GM18861 (cell line): Measurements from ENCODE around the gene BMPER.

Source experiments
- ATAC-seq: cut with Tn5 transposase; IDR thresholded peaks from one replicate; pipeline ENCODE4 v1.9.1; 2021; ENCODE audit not compliant: unreplicated experiment

Gene BMPER

GRCh38 chr7:34086981-34087380, 181.6 kb downstream of the BMPER start:
- no peak for ATAC-seq

GRCh38 chr7:34087892-34088891, 182.9 kb downstream of the BMPER start:
- no peak for ATAC-seq

GRCh38 chr7:34090816-34091215, 185.5 kb downstream of the BMPER start:
- no peak for ATAC-seq

GRCh38 chr7:34091321-34091917, 186.1 kb downstream of the BMPER start:
- no peak for ATAC-seq

GRCh38 chr7:34093276-34093675, 187.9 kb downstream of the BMPER start:
- no peak for ATAC-seq

- no peak for ATAC-seq
These were observed 190.9 kb downstream of the BMPER start for GRCh38 chr7:34096198-34096651.

GRCh38 chr7:34096777-34097176, 191.4 kb downstream of the BMPER start:
- ATAC-seq = no peak

- no peak for ATAC-seq
These were observed 195.3 kb downstream of the BMPER start for GRCh38 chr7:34100661-34101060.

GRCh38 chr7:34104115-34104514, 198.8 kb downstream of the BMPER start:
- ATAC-seq = no peak

GRCh38 chr7:34104992-34105391, 199.7 kb downstream of the BMPER start:
- no peak for ATAC-seq

- no peak for ATAC-seq
These were observed 201.9 kb downstream of the BMPER start for GRCh38 chr7:34107276-34107675.

- ATAC-seq = no peak
These were observed 202.8 kb downstream of the BMPER start for GRCh38 chr7:34108165-34108564.

- ATAC-seq = no peak
These were observed 204.8 kb downstream of the BMPER start for GRCh38 chr7:34109936-34110780.

- no peak for ATAC-seq
These were observed 205.7 kb downstream of the BMPER start for GRCh38 chr7:34111031-34111430.

GRCh38 chr7:34115503-34115902, 210.2 kb downstream of the BMPER start:
- no peak for ATAC-seq

- no peak for ATAC-seq
These were observed 212.2 kb downstream of the BMPER start for GRCh38 chr7:34117573-34117972.

- ATAC-seq = no peak
These were observed 216.0 kb downstream of the BMPER start for GRCh38 chr7:34121366-34121765.

GRCh38 chr7:34123316-34123715, 218.0 kb downstream of the BMPER start:
- ATAC-seq = no peak

GRCh38 chr7:34124765-34125164, 219.4 kb downstream of the BMPER start:
- no peak for ATAC-seq

GRCh38 chr7:34128762-34129161, 223.4 kb downstream of the BMPER start:
- no peak for ATAC-seq
